H9 (cell line): ENCODE data around the gene KBTBD3. TPM values are rescaled to one million over a fixed set of nuclear protein-coding genes. Genes with fewer than 3 reads are reported as not detected.

ENCODE experiments used
- DNase-seq: peaks from one replicate; pipeline ENCODE4 v3.0.0-alpha.2; 2017
- H2AFZ ChIP-seq: one replicate; pipeline ENCODE4 v1.6.1; 2013; ENCODE audit warnings: mild to moderate bottlenecking, low read length, control low read depth, moderate library complexity
- H2AK5ac ChIP-seq: 2 replicates; pipeline ENCODE4 v1.6.1; 2013; ENCODE audit warnings: low read length, control low read depth, mixed read lengths; ENCODE audit not compliant: insufficient read length
- H2BK120ac ChIP-seq: one replicate; pipeline ENCODE4 v1.6.1; 2013; ENCODE audit warnings: low read depth, mild to moderate bottlenecking, low read length, control low read depth, inconsistent platforms; ENCODE audit not compliant: poor library complexity, severe bottlenecking
- H2BK12ac ChIP-seq: 2 replicates; pipeline ENCODE4 v1.6.1; 2013; ENCODE audit warnings: low read length, control low read depth, mixed read lengths, low read depth; ENCODE audit not compliant: insufficient read length
- H2BK15ac ChIP-seq: 2 replicates; pipeline ENCODE4 v1.6.1; 2013; ENCODE audit warnings: low read depth, low read length, control low read depth
- H2BK20ac ChIP-seq: one replicate; pipeline ENCODE4 v1.6.1; 2013; ENCODE audit warnings: low read depth, mild to moderate bottlenecking, low read length, control low read depth, inconsistent platforms; ENCODE audit not compliant: poor library complexity, severe bottlenecking
- H2BK5ac ChIP-seq: 2 replicates; pipeline ENCODE4 v1.6.1; 2013; ENCODE audit warnings: low read length, control low read depth, mixed read lengths; ENCODE audit not compliant: insufficient read length
- H3K14ac ChIP-seq: 2 replicates; pipeline ENCODE4 v1.6.1; 2013; ENCODE audit warnings: low read length, control low read depth; ENCODE audit not compliant: insufficient read depth
- H3K18ac ChIP-seq: 2 replicates; pipeline ENCODE4 v1.6.1; 2013; ENCODE audit warnings: low read depth, mild to moderate bottlenecking, mixed read lengths, low read length, control low read depth; ENCODE audit not compliant: insufficient read length
- H3K23ac ChIP-seq: 2 replicates; pipeline ENCODE4 v1.6.1; 2013; ENCODE audit warnings: low read length, control low read depth, mixed read lengths, low read depth; ENCODE audit not compliant: insufficient read length
- H3K23me2 ChIP-seq: 2 replicates; pipeline ENCODE4 v1.6.1; 2013; ENCODE audit warnings: low read depth, mild to moderate bottlenecking, mixed read lengths, low read length, control low read depth; ENCODE audit not compliant: insufficient read length, poor library complexity, severe bottlenecking
- H3K27ac ChIP-seq: 2 replicates; pipeline ENCODE4 v1.5.1; 2013; ENCODE audit warnings: low read length, control low read depth, mixed read lengths, low read depth; ENCODE audit not compliant: insufficient read length
- H3K27me3 ChIP-seq: 2 replicates; pipeline ENCODE4 v1.6.1; 2013; ENCODE audit warnings: low read length, control low read depth, inconsistent platforms; ENCODE audit not compliant: insufficient read depth
- H3K4ac ChIP-seq: 2 replicates; pipeline ENCODE4 v1.6.1; 2013; ENCODE audit warnings: low read depth, mild to moderate bottlenecking, control low read depth, inconsistent platforms, low read length, moderate library complexity
- H3K4me1 ChIP-seq: 2 replicates; pipeline ENCODE4 v1.6.1; 2013; ENCODE audit warnings: low read length, control low read depth, inconsistent platforms; ENCODE audit not compliant: insufficient read depth
- H3K4me2 ChIP-seq: 2 replicates; pipeline ENCODE4 v1.6.1; 2013; ENCODE audit warnings: low read length, control low read depth, mixed read lengths; ENCODE audit not compliant: insufficient read length, insufficient read depth
- H3K56ac ChIP-seq: 2 replicates; pipeline ENCODE4 v1.6.1; 2013; ENCODE audit warnings: low read depth, mild to moderate bottlenecking, mixed read lengths, low read length, control low read depth; ENCODE audit not compliant: insufficient read length
- H3K79me1 ChIP-seq: 2 replicates; pipeline ENCODE4 v1.6.1; 2013; ENCODE audit warnings: low read depth, mild to moderate bottlenecking, moderate library complexity, low read length, control low read depth, inconsistent platforms; ENCODE audit not compliant: insufficient read depth, poor library complexity, severe bottlenecking
- H3K79me2 ChIP-seq: 2 replicates; pipeline ENCODE4 v1.6.1; 2013; ENCODE audit warnings: low read length, control low read depth, inconsistent platforms; ENCODE audit not compliant: insufficient read depth
- H3K9ac ChIP-seq: 2 replicates; pipeline ENCODE4 v1.6.1; 2013; ENCODE audit warnings: low read length, control low read depth, mixed read lengths; ENCODE audit not compliant: insufficient read length; ENCODE audit errors: extremely low read depth
- H3K9me3 ChIP-seq: one replicate; pipeline ENCODE4 v1.6.1; 2013; ENCODE audit warnings: low read depth, low read length, inconsistent platforms; ENCODE audit not compliant: control insufficient read depth
- H3T11ph ChIP-seq: one replicate; pipeline ENCODE4 v1.6.1; 2013; ENCODE audit warnings: mild to moderate bottlenecking, low read length, control low read depth, inconsistent platforms
- H4K20me1 ChIP-seq: one replicate; pipeline ENCODE4 v1.6.1; 2013; ENCODE audit not compliant: control insufficient read depth, insufficient read length, insufficient read depth
- H4K5ac ChIP-seq: 2 replicates; pipeline ENCODE4 v1.6.1; 2013; ENCODE audit warnings: low read depth, mild to moderate bottlenecking, mixed read lengths, low read length, control low read depth; ENCODE audit not compliant: insufficient read length
- H4K8ac ChIP-seq: replicated peaks from 2 replicates; pipeline ENCODE4 v1.6.1; 2013; ENCODE audit warnings: low read length, control low read depth, mixed read lengths, low read depth; ENCODE audit not compliant: insufficient read length
- H4K91ac ChIP-seq: 2 replicates; pipeline ENCODE4 v1.6.1; 2013; ENCODE audit warnings: low read depth, mild to moderate bottlenecking, moderate library complexity, mixed read lengths, low read length, control low read depth; ENCODE audit not compliant: insufficient read length
- H3K27ac Mint-ChIP-seq, 3 experiments: 2 replicates in 2 of 3; 3 replicates in 1 of 3; pipeline ENCODE4 v1.8.0; 2020 to 2021; ENCODE audit warnings: mixed read lengths in 3 of 3, mild to moderate bottlenecking in 1 of 3, moderate library complexity in 1 of 3
- H3K27me3 Mint-ChIP-seq: 2 replicates; pipeline ENCODE4 v1.8.0; 2021; ENCODE audit warnings: low read depth, mild to moderate bottlenecking, moderate library complexity, mixed read lengths
- H3K36me3 Mint-ChIP-seq, 3 experiments: 2 replicates in 2 of 3; 3 replicates in 1 of 3; pipeline ENCODE4 v1.8.0; 2020 to 2021; ENCODE audit warnings: low read depth in 3 of 3, mixed read lengths in 3 of 3; ENCODE audit not compliant: insufficient read depth in 1 of 3
- H3K4me1 Mint-ChIP-seq, 2 experiments: 2 replicates each; pipeline ENCODE4 v1.8.0; 2020; ENCODE audit warnings: mixed read lengths in 2 of 2
- H3K4me3 Mint-ChIP-seq, 2 experiments: 2 replicates in 1 of 2; 3 replicates in 1 of 2; pipeline ENCODE4 v1.8.0; 2020 to 2021; ENCODE audit warnings: mild to moderate bottlenecking in 2 of 2, mixed read lengths in 2 of 2, moderate library complexity in 1 of 2
- H3K9me3 Mint-ChIP-seq, 2 experiments: 2 replicates in 1 of 2; 3 replicates in 1 of 2; pipeline ENCODE4 v1.8.0; 2020; ENCODE audit warnings: mild to moderate bottlenecking in 2 of 2, mixed read lengths in 2 of 2, moderate library complexity in 1 of 2
- WGBS: extraction: QIAGEN DNeasy Blood & Tissue Kit; methylation state at CpG from one replicate; pipeline ENCODE4 v1.1.7; 2013; ENCODE audit warnings: missing lambda C conversion rate, low lambda C conversion rate, mixed read lengths; ENCODE audit not compliant: insufficient read length; ENCODE audit errors: extremely low coverage; 5-methylcytosine and 5-hydroxymethylcytosine counted together
- total RNA-seq: library from RNA; stranded (reverse); gene quantifications from 2 replicates; pipeline ENCODE4 v1.2.1, GENCODE V29; 2021
- TF ChIP-seq, protein P1 (sequence below): fragments of 200-600 bp; sonication (generic); conservative IDR thresholded peaks from 3 replicates; pipeline ENCODE4 v1.8.0; 2021; ENCODE audit warnings: antibody characterized with exemption, mild to moderate bottlenecking

The KBTBD3 gene
- total RNA-seq, 1 experiment from 2014 or later = 2.4 TPM

- WGBS = no CpG with 5 or more reads among the region's 4 CpGs
- H2BK120ac ChIP-seq = no peak overlapping the region
Observed at GRCh38 chr11:106001304-106002012, 75.7 kb downstream of the KBTBD3 start.

More at GRCh38 chr11:106001304-106002012, 75.7 kb downstream of the KBTBD3 start:
- no peak overlapping the region for H3K27ac ChIP-seq
- H3K36me3 Mint-ChIP-seq = peaks cover 38 to 57% (median 50%) of the 10 kb centered on the region in 3 experiments
- no peak overlapping the region for H3K23ac ChIP-seq
- no peak for DNase-seq
- no peaks in the 10 kb centered on the region for H3K79me1 ChIP-seq
- H3K14ac ChIP-seq = no peak overlapping the region
- H3K27me3 ChIP-seq = no peaks in the 10 kb centered on the region
- H4K20me1 ChIP-seq = no peaks in the 10 kb centered on the region
- no peak overlapping the region for H4K91ac ChIP-seq
- H3K9ac ChIP-seq = no peak overlapping the region
- no peak overlapping the region for H4K5ac ChIP-seq
- H2BK20ac ChIP-seq = no peak overlapping the region
- H2BK12ac ChIP-seq = no peak overlapping the region
- H3K4ac ChIP-seq = no peak overlapping the region
- H3K9me3 Mint-ChIP-seq = peaks cover 20 to 28% of the 10 kb centered on the region in 2 experiments
- H2BK15ac ChIP-seq = no peak overlapping the region
- H3K18ac ChIP-seq = no peak overlapping the region
- H3K79me2 ChIP-seq = no peaks in the 10 kb centered on the region
- H2BK5ac ChIP-seq = no peak overlapping the region
- H3K4me1 ChIP-seq = no peaks in the 10 kb centered on the region
- no peak overlapping the region for H3K4me2 ChIP-seq
- H3K23me2 ChIP-seq = no peaks in the 10 kb centered on the region
- H3K27ac Mint-ChIP-seq = no peak overlapping the region
- H3K9me3 ChIP-seq = peaks cover 4% of the 10 kb centered on the region
- peaks cover 7 to 8% of the 10 kb centered on the region in 2 experiments; a peak in 3 of 4 replicates for H3K4me1 Mint-ChIP-seq
- H2AFZ ChIP-seq = no peak overlapping the region
- no peak overlapping the region for H3K56ac ChIP-seq
- no peak overlapping the region for H2AK5ac ChIP-seq
- no peaks in the 10 kb centered on the region for H3K27me3 Mint-ChIP-seq
- H3T11ph ChIP-seq = no peak overlapping the region
- H3K4me3 Mint-ChIP-seq = no peak overlapping the region
- H4K8ac ChIP-seq = no peak overlapping the region
- TF ChIP-seq, protein P1, sequence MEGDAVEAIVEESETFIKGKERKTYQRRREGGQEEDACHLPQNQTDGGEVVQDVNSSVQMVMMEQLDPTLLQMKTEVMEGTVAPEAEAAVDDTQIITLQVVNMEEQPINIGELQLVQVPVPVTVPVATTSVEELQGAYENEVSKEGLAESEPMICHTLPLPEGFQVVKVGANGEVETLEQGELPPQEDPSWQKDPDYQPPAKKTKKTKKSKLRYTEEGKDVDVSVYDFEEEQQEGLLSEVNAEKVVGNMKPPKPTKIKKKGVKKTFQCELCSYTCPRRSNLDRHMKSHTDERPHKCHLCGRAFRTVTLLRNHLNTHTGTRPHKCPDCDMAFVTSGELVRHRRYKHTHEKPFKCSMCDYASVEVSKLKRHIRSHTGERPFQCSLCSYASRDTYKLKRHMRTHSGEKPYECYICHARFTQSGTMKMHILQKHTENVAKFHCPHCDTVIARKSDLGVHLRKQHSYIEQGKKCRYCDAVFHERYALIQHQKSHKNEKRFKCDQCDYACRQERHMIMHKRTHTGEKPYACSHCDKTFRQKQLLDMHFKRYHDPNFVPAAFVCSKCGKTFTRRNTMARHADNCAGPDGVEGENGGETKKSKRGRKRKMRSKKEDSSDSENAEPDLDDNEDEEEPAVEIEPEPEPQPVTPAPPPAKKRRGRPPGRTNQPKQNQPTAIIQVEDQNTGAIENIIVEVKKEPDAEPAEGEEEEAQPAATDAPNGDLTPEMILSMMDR = no peak

Other genes starting within 250 kb of the KBTBD3 start
- gene MSANTD4, start 55.1 kb downstream of the KBTBD3 start, total RNA-seq = 17.5 and 18.9 TPM in 2 replicates
- gene AASDHPPT, start 315 bp upstream of the KBTBD3 start, total RNA-seq = 46.0 and 47.1 TPM in 2 replicates